ENCODE data around the gene MFGE8. TPM values are rescaled to one million over a fixed set of nuclear protein-coding genes. Genes with fewer than 3 reads are reported as not detected.

MFGE8 gene
- total and polyA plus RNA-seq, 9 of the 15 experiments (the other 6 are each of a cell fraction or from before 2014, with no cell fraction given): 2.3 to 142 (median 62.3) TPM

GRCh38 chr15:88911766-88912118, 1.4 kb downstream of the MFGE8 start (continued):
- TF ChIP-seq RREB1 (CRISPR knock-in tag; IDR thresholded peaks at IDR 0.05) (no peak), ARHGAP35 (IDR thresholded peaks at IDR 0.05; ENCODE audit: partially characterized antibody) (no peak), RB1 (IDR thresholded peaks at IDR 0.05; ENCODE audit: low read depth) (no peak), RBFOX2 (IDR thresholded peaks at IDR 0.05; ENCODE audit: low read depth, low read length) (no peak), SMARCC2 (IDR thresholded peaks at IDR 0.05; ENCODE audit: low read depth) (no peak), ZNF24 (IDR thresholded peaks at IDR 0.05) (no peak), ZNF324 (CRISPR knock-in tag; IDR thresholded peaks at IDR 0.05) (no peak), PRPF4 (IDR thresholded peaks at IDR 0.05; ENCODE audit: insufficient read depth, low read depth, low read length, poor library complexity, severe bottlenecking) (no peak), MYC (IDR thresholded peaks at IDR 0.05; ENCODE audit: low read depth, low read length) (no peak), MYC (CRISPR knock-in tag; IDR thresholded peaks at IDR 0.05; ENCODE audit: borderline replicate concordance, low read depth) (no peak), NONO (IDR thresholded peaks at IDR 0.05; ENCODE audit: low read depth in 2 of 2, low read length in 1 of 2) (no peak), NR3C1 (CRISPR knock-in tag; IDR thresholded peaks at IDR 0.05) (no peak), PPARD (CRISPR knock-in tag; IDR thresholded peaks at IDR 0.05) (no peak), KLF10 (CRISPR knock-in tag; IDR thresholded peaks at IDR 0.05) (no peak), RBBP5 (IDR thresholded peaks at IDR 0.05; ENCODE audit: borderline replicate concordance, insufficient read depth, low read length, poor library complexity, severe bottlenecking) (no peak), PTRF (tag; IDR thresholded peaks at IDR 0.05) (no peak), MEIS2 (IDR thresholded peaks at IDR 0.05; ENCODE audit: partially characterized antibody) (peak; percentile 29), ZBTB17 (CRISPR knock-in tag; IDR thresholded peaks at IDR 0.05) (no peak), BCL6 (CRISPR knock-in tag; IDR thresholded peaks at IDR 0.05) (no peak), ZKSCAN1 (IDR thresholded peaks at IDR 0.05; ENCODE audit: low read depth, low read length) (no peak), ZNF23 (CRISPR knock-in tag; IDR thresholded peaks at IDR 0.05) (no peak), JUN (IDR thresholded peaks at IDR 0.05; ENCODE audit: borderline replicate concordance, low read depth, low read length) (peak; percentile 85), JUN (CRISPR knock-in tag; IDR thresholded peaks at IDR 0.05; ENCODE audit: borderline replicate concordance) (peak; percentile 82; the same call in 1 of the 2 replicates), ZNF766 (CRISPR knock-in tag; conservative IDR thresholded peaks at IDR 0.05) (no peak)
- TF ChIP-seq, protein P1, sequence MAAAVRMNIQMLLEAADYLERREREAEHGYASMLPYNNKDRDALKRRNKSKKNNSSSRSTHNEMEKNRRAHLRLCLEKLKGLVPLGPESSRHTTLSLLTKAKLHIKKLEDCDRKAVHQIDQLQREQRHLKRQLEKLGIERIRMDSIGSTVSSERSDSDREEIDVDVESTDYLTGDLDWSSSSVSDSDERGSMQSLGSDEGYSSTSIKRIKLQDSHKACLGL (CRISPR knock-in tag; IDR thresholded peaks at IDR 0.05; ENCODE audit: borderline replicate concordance, poor library complexity, severe bottlenecking): no peak

Measured in K562 (cell line).